GM12878 (cell line): ENCODE measurements around the gene SLC1A2. TPM values are rescaled to one million over a fixed set of nuclear protein-coding genes. Genes with fewer than 3 reads are reported as not detected.

Experiments used
- ATAC-seq: fragments of 200-7000 bp; cut with Tn5 transposase; 3 replicates; pipeline ENCODE4 v1.9.1; 2020; ENCODE audit warnings: mild to moderate bottlenecking, moderate library complexity
- BruUV-seq: library from RNA; stranded (reverse); fragments of 400-500 nt; replicated peaks from 2 replicates; lab custom pipeline; 2021; lab: Mats Ljungman, UMichigan
- CTCF ChIA-PET: fragments of 300-600 bp; sonication (Branson Sonifier 250); formaldehyde crosslinking; extraction: SDS; loops from one replicate; lab custom pipeline; 2021; ENCODE audit warnings: inconsistent platforms; lab: Yijun Ruan, JAX
- POLR2A ChIA-PET: fragments of 350-600 bp; formaldehyde crosslinking; extraction: SDS; loops from one replicate; lab custom pipeline; 2021; ENCODE audit warnings: inconsistent platforms; lab: Charles Lee
- RAD21 ChIA-PET: fragments of 300-600 bp; sonication (Branson Sonifier 250); formaldehyde crosslinking; loops from one replicate; lab custom pipeline; 2023; ENCODE audit warnings: antibody characterized with exemption; ENCODE audit not compliant: unreplicated experiment; lab: Charles Lee
- SMC1A ChIA-PET: fragments of 300-600 bp; sonication (Branson Sonifier 250); formaldehyde crosslinking; loops from one replicate; lab custom pipeline; 2023; ENCODE audit not compliant: unreplicated experiment, uncharacterized antibody; lab: Charles Lee
- DNase-seq: peaks from one replicate; pipeline ENCODE4 v3.0.0-alpha.2; 2011; ENCODE audit warnings: low read depth, low spot score
- FAIRE-seq: peaks from 3 replicates; lab custom pipeline; 2011; peaks lifted over from hg19 to GRCh38; lab: Jason Lieb, UNC
- H2AFZ ChIP-seq: 2 replicates; pipeline ENCODE4 v1.6.0; 2011; ENCODE audit warnings: low read depth, low read length, control low read depth; ENCODE audit not compliant: control insufficient read depth
- H3K27ac ChIP-seq: 2 replicates; pipeline ENCODE4 v1.5.1; 2011; ENCODE audit warnings: control low read depth; ENCODE audit not compliant: control insufficient read depth, insufficient read depth
- H3K27me3 ChIP-seq, 2 experiments: replicated peaks in 1 of 2; 2 replicates each; pipeline versions ENCODE4 v1.6.0 to v1.6.1; 2011; ENCODE audit warnings: low read length in 1 of 2; ENCODE audit not compliant: control insufficient read depth in 2 of 2, insufficient read depth in 2 of 2
- H3K36me3 ChIP-seq, 2 experiments: 2 replicates each; pipeline ENCODE4 v1.5.1; 2011; ENCODE audit warnings: low read length in 1 of 2; ENCODE audit not compliant: control insufficient read depth in 2 of 2, insufficient read depth in 2 of 2
- H3K4me1 ChIP-seq: 2 replicates; pipeline ENCODE4 v1.6.1; 2011; ENCODE audit warnings: mild to moderate bottlenecking, low read length, moderate library complexity, mixed read lengths; ENCODE audit not compliant: control insufficient read depth, insufficient read depth
- H3K4me2 ChIP-seq: 2 replicates; pipeline ENCODE4 v1.6.0; 2011; ENCODE audit warnings: control low read depth; ENCODE audit not compliant: control insufficient read depth, insufficient read depth
- H3K4me3 ChIP-seq: fragments of 200-600 bp; sonication (generic); 2 replicates; pipeline ENCODE4 v1.5.1; 2016
- H3K79me2 ChIP-seq: 2 replicates; pipeline ENCODE4 v1.6.0; 2011; ENCODE audit warnings: low read length; ENCODE audit not compliant: control insufficient read depth, insufficient read depth
- H3K9ac ChIP-seq: 2 replicates; pipeline ENCODE4 v1.8.0; 2011; ENCODE audit warnings: low read length, control low read depth, mixed read lengths; ENCODE audit not compliant: control insufficient read depth, insufficient read depth
- H3K9me3 ChIP-seq: replicated peaks from 3 replicates; pipeline ENCODE4 v1.5.1; 2011; ENCODE audit warnings: mild to moderate bottlenecking, low read length; ENCODE audit not compliant: control insufficient read depth, insufficient read depth
- H4K20me1 ChIP-seq: 2 replicates; pipeline ENCODE4 v1.6.0; 2011; ENCODE audit not compliant: control insufficient read depth, insufficient read depth
- BACH1 ChIP-seq: fragments of 450-650 bp; IDR thresholded peaks from 2 replicates; pipeline ENCODE4 v1.6.1; 2017; ENCODE audit warnings: mild to moderate bottlenecking, borderline replicate concordance
- HDAC6 ChIP-seq: fragments of 200-600 bp; sonication (generic); IDR thresholded peaks from one replicate; pipeline ENCODE4 v1.8.0; 2017; ENCODE audit warnings: antibody characterized with exemption; ENCODE audit not compliant: unreplicated experiment
- HSF1 ChIP-seq: fragments of 150-350 bp; IDR thresholded peaks from 2 replicates; pipeline ENCODE4 v1.6.1; 2014; ENCODE audit warnings: mild to moderate bottlenecking, low read depth, low read length
- IRF3 ChIP-seq: fragments of 450-650 bp; IDR thresholded peaks from 2 replicates; pipeline ENCODE4 v1.6.1; 2014; ENCODE audit warnings: mild to moderate bottlenecking
- IRF5 ChIP-seq: fragments of 450-650 bp; IDR thresholded peaks from 2 replicates; pipeline ENCODE4 v1.6.1; 2017; ENCODE audit warnings: borderline replicate concordance
- NBN ChIP-seq: fragments of 450-650 bp; IDR thresholded peaks from 2 replicates; pipeline ENCODE4 v1.6.1; 2016
- PAX8 ChIP-seq: fragments of 450-650 bp; IDR thresholded peaks from 2 replicates; pipeline ENCODE4 v1.6.1; 2017; ENCODE audit warnings: mild to moderate bottlenecking, moderate library complexity
- RAD21 ChIP-seq: IDR thresholded peaks from 2 replicates; pipeline ENCODE4 v1.6.1; 2011; ENCODE audit warnings: mild to moderate bottlenecking, low read depth, low read length, moderate library complexity; ENCODE audit not compliant: insufficient read depth
- RB1 ChIP-seq: fragments of 450-650 bp; formaldehyde crosslinking; IDR thresholded peaks from 2 replicates; pipeline ENCODE4 v1.6.1; 2017; ENCODE audit warnings: mild to moderate bottlenecking, borderline replicate concordance
- SIX5 ChIP-seq: IDR thresholded peaks from 2 replicates; pipeline ENCODE4 v1.6.1; 2011; ENCODE audit warnings: mild to moderate bottlenecking, low read depth, low read length, moderate library complexity; ENCODE audit not compliant: severe bottlenecking
- SPI1 ChIP-seq: IDR thresholded peaks from 2 replicates; pipeline ENCODE4 v1.6.1; 2011; ENCODE audit warnings: low read depth, mild to moderate bottlenecking, low read length, moderate library complexity, borderline replicate concordance; ENCODE audit not compliant: insufficient read depth
- TARDBP ChIP-seq: IDR thresholded peaks from 2 replicates; pipeline ENCODE4 v1.6.1; 2016; ENCODE audit warnings: borderline replicate concordance
- TCF7 ChIP-seq: IDR thresholded peaks from 2 replicates; pipeline ENCODE4 v1.6.1; 2014; ENCODE audit warnings: antibody characterized with exemption, borderline replicate concordance
- ZNF217 ChIP-seq: fragments of 450-650 bp; IDR thresholded peaks from 2 replicates; pipeline ENCODE4 v1.6.1; 2017; ENCODE audit warnings: antibody characterized with exemption, mild to moderate bottlenecking
- ZNF592 ChIP-seq: fragments of 450-650 bp; IDR thresholded peaks from 2 replicates; pipeline ENCODE4 v1.6.1; 2017; ENCODE audit warnings: mild to moderate bottlenecking, moderate library complexity
- in situ Hi-C: fragments of 300-500 bp; cut with MboI; formaldehyde crosslinking; loops from 9 replicates; pipeline ENCODE4 v1.14.3; 2018; ENCODE audit warnings: mixed read lengths
- intact Hi-C: fragments of 100-400 bp; cut with micrococcal nuclease; formaldehyde crosslinking; loops from one replicate; pipeline ENCODE4 v1.14.2; 2022; ENCODE audit not compliant: unreplicated experiment
- polyA plus RNA-seq, 11 experiments: library from polyadenylated mRNA; depleted of rRNA in 4 of 11; unstranded in 6 of 11; stranded (reverse) in 5 of 11; fragments of >200 nt; fragmentation: Nextera tagmentation in 4 of 11; fragmentation: Illumina TruSeq in 1 of 11; extraction: Ambion mirVana in 4 of 11; extraction: Trizol in 1 of 11; gene quantifications; 1 replicate in 1 of 11; 2 replicates in 10 of 11; pipeline versions ENCODE4 v1.2.1 to v1.2.3, GENCODE V29; 2011 to 2016; ENCODE audit warnings: inconsistent platforms in 2 of 11, missing spikeins in 2 of 11, low read depth in 1 of 11
- total RNA-seq, 4 experiments: library from RNA; depleted of rRNA in 3 of 4; stranded (reverse); fragments of >200 nt in 3 of 4; fragmentation: Illumina TruSeq in 1 of 4; extraction: Trizol in 1 of 4; gene quantifications; 2 replicates each; pipeline versions ENCODE4 v1.2.1 to v1.2.3, GENCODE V29; 2013 to 2021

SLC1A2 gene
- total and polyA plus RNA-seq, 10 of the 15 experiments (the other 5 are each of a cell fraction or from before 2014, with no cell fraction given): 0.01 to 0.84 (median 0.22) TPM; not detected in 1

GRCh38 chr11:35253237-35253636 lies 166.1 kb downstream of the SLC1A2 start:
- ChIA-PET RAD21 (interaction anchor here (0.6 kb wide), 1 partner anchor 90 kb away, joined by 3 read pairs; no protein-coding TSS in a partner anchor), CTCF (no interaction called here), SMC1A (interaction anchor here (0.9 to 1.5 kb wide), 4 partner anchors 11 to 328 kb away, joined by 3 read pairs; no protein-coding TSS in a partner anchor), POLR2A (interaction anchor here (0.5 to 0.6 kb wide), 3 partner anchors 80 to 235 kb away, joined by 3 to 4 read pairs (median 3); no protein-coding TSS in a partner anchor)
- FAIRE-seq (no peak), ATAC-seq (no peak), DNase-seq (no peak)
- Histone ChIP-seq H3K4me3 (no peak overlapping the region), H3K36me3 (no peaks in the 10 kb centered on the region), H3K4me2 (no peak overlapping the region), H4K20me1 (no peaks in the 10 kb centered on the region), H3K9me3 (peaks cover 4% of the 10 kb centered on the region; the same call in 1 of the 3 replicates), H2AFZ (no peak overlapping the region), H3K79me2 (no peaks in the 10 kb centered on the region), H3K9ac (no peak overlapping the region), H3K27me3 (no peaks in the 10 kb centered on the region), H3K27ac (no peak overlapping the region), H3K4me1 (peaks cover 11% of the 10 kb centered on the region)
- TF ChIP-seq NBN (no peak), TARDBP (no peak), BACH1 (no peak), IRF3 (no peak), ZNF592 (no peak), PAX8 (no peak), HDAC6 (no peak), ZNF217 (no peak), SPI1 (no peak), SIX5 (no peak), RB1 (no peak), IRF5 (no peak), RAD21 (no peak), TCF7 (no peak), HSF1 (no peak)
- in situ Hi-C loops (no loop called here), intact Hi-C loops (no loop called here)
- BruUV-seq: no TSS peak
